ENCODE results near the gene TDRD9. TPM values are rescaled to one million over a fixed set of nuclear protein-coding genes. Genes with fewer than 3 reads are reported as not detected.

The TDRD9 gene
- total RNA-seq, 1 donor from 2014 or later, result not detected

GRCh38 chr14:103890052-103890371 is 38.2 kb upstream of the TDRD9 start:
- no peaks in the 10 kb centered on the region for H3K36me3 Mint-ChIP-seq (ENCODE audit: insufficient read depth)
- peak overlapping the region; percentile 56 for H3K27ac Mint-ChIP-seq
- DNase-seq (ENCODE audit: low spot score, unreplicated experiment), result no peak
- peaks cover 8% of the 10 kb centered on the region for H3K4me1 Mint-ChIP-seq (ENCODE audit: low read depth)
- no peak overlapping the region for H3K4me3 Mint-ChIP-seq (ENCODE audit: low read depth)
- peaks cover 6% of the 10 kb centered on the region for H3K27me3 Mint-ChIP-seq
- H3K9me3 Mint-ChIP-seq (ENCODE audit: low read depth), result no peaks in the 10 kb centered on the region
- TF ChIP-seq CTCF (IDR thresholded peaks at IDR 0.05; ENCODE audit: unreplicated experiment), result no peak

- Mint-ChIP-seq H3K36me3 (ENCODE audit: insufficient read depth) (no peaks in the 10 kb centered on the region), H3K27me3 (peaks cover 4% of the 10 kb centered on the region), H3K9me3 (ENCODE audit: low read depth) (no peaks in the 10 kb centered on the region), H3K4me3 (ENCODE audit: low read depth) (no peak overlapping the region), H3K27ac (peak overlapping the region; percentile 73), H3K4me1 (ENCODE audit: low read depth) (peaks cover 6% of the 10 kb centered on the region)
- no peak for TF ChIP-seq CTCF (IDR thresholded peaks at IDR 0.05; ENCODE audit: unreplicated experiment)
- DNase-seq (ENCODE audit: low spot score, unreplicated experiment), result no peak
These were observed 37.2 kb upstream of the TDRD9 start for GRCh38 chr14:103890821-103891666.

GRCh38 chr14:103891667-103892215 is 36.5 kb upstream of the TDRD9 start:
- Mint-ChIP-seq H3K36me3 (ENCODE audit: insufficient read depth) (no peaks in the 10 kb centered on the region), H3K27me3 (no peaks in the 10 kb centered on the region), H3K27ac (peak overlapping the region; percentile 73), H3K4me3 (ENCODE audit: low read depth) (no peak overlapping the region), H3K9me3 (ENCODE audit: low read depth) (peaks cover 4% of the 10 kb centered on the region), H3K4me1 (ENCODE audit: low read depth) (no peaks in the 10 kb centered on the region)
- no peak for DNase-seq (ENCODE audit: low spot score, unreplicated experiment)
- no peak for TF ChIP-seq CTCF (IDR thresholded peaks at IDR 0.05; ENCODE audit: unreplicated experiment)

- TF ChIP-seq CTCF (IDR thresholded peaks at IDR 0.05; ENCODE audit: unreplicated experiment), result no peak
- DNase-seq (ENCODE audit: low spot score, unreplicated experiment), result no peak
- Mint-ChIP-seq H3K4me3 (ENCODE audit: low read depth) (no peak overlapping the region), H3K27ac (no peak overlapping the region), H3K4me1 (ENCODE audit: low read depth) (peaks cover 2% of the 10 kb centered on the region), H3K36me3 (ENCODE audit: insufficient read depth) (no peaks in the 10 kb centered on the region), H3K9me3 (ENCODE audit: low read depth) (peaks cover 4% of the 10 kb centered on the region), H3K27me3 (no peaks in the 10 kb centered on the region)
These were observed 36.0 kb upstream of the TDRD9 start for GRCh38 chr14:103892247-103892646.

- H3K9me3 Mint-ChIP-seq (ENCODE audit: low read depth), result peaks cover 4% of the 10 kb centered on the region
- no peak overlapping the region for H3K27ac Mint-ChIP-seq
- no peak for TF ChIP-seq CTCF (IDR thresholded peaks at IDR 0.05; ENCODE audit: unreplicated experiment)
- no peak for DNase-seq (ENCODE audit: low spot score, unreplicated experiment)
- no peaks in the 10 kb centered on the region for H3K36me3 Mint-ChIP-seq (ENCODE audit: insufficient read depth)
- H3K4me3 Mint-ChIP-seq (ENCODE audit: low read depth), result no peak overlapping the region
- H3K4me1 Mint-ChIP-seq (ENCODE audit: low read depth), result peaks cover 4% of the 10 kb centered on the region
- H3K27me3 Mint-ChIP-seq, result no peaks in the 10 kb centered on the region
These were observed 34.1 kb upstream of the TDRD9 start for GRCh38 chr14:103894034-103894722.
